ENCODE data around the gene PIKFYVE.

PIKFYVE gene

DNA sequence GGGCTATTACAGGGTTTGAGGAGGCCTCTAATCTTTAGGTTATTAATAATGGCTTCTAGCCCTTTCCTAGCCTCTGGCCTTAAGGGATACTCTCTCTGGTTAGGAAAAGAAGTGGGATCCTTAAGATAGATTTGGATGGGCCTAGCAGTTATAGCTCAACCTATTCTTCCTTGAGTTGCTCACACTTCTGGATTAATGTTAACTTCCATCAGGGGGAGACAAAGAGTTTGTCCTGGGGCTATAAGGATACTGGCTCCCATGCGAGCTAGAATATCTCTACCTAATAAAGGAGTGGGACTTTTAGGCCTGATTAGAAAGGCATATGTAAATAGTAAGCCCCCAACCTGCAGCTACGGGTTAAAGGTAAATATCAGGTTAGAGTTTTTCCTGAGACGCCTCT, 126.2 kb downstream of the PIKFYVE start:
- TF ChIP-seq RAD21 (IDR thresholded peaks at IDR 0.05; ENCODE audit: low read depth) (no peak), FOXM1 (IDR thresholded peaks at IDR 0.05; ENCODE audit: borderline replicate concordance, low read depth) (no peak), NFIC (IDR thresholded peaks at IDR 0.05) (no peak), CREB1 (IDR thresholded peaks at IDR 0.05; ENCODE audit: low read depth) (no peak), YY1 (IDR thresholded peaks at IDR 0.05; ENCODE audit: low read depth) (no peak), TCF12 (IDR thresholded peaks at IDR 0.05; ENCODE audit: low read depth) (no peak), TEAD4 (IDR thresholded peaks at IDR 0.05) (no peak), EGR1 (IDR thresholded peaks at IDR 0.05) (no peak), CEBPB (IDR thresholded peaks at IDR 0.05) (no peak), ZBTB7A (IDR thresholded peaks at IDR 0.05; ENCODE audit: low read depth) (no peak), EP300 (IDR thresholded peaks at IDR 0.05; ENCODE audit: borderline replicate concordance) (no peak), TAF1 (IDR thresholded peaks at IDR 0.05; ENCODE audit: low read depth) (no peak)
- TF ChIP-seq, protein P1, sequence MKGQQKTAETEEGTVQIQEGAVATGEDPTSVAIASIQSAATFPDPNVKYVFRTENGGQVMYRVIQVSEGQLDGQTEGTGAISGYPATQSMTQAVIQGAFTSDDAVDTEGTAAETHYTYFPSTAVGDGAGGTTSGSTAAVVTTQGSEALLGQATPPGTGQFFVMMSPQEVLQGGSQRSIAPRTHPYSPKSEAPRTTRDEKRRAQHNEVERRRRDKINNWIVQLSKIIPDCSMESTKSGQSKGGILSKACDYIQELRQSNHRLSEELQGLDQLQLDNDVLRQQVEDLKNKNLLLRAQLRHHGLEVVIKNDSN (IDR thresholded peaks at IDR 0.05) = no peak
- TF ChIP-seq, protein P2, sequence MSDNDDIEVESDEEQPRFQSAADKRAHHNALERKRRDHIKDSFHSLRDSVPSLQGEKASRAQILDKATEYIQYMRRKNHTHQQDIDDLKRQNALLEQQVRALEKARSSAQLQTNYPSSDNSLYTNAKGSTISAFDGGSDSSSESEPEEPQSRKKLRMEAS (IDR thresholded peaks at IDR 0.05) = no peak
- TF ChIP-seq, protein P3, sequence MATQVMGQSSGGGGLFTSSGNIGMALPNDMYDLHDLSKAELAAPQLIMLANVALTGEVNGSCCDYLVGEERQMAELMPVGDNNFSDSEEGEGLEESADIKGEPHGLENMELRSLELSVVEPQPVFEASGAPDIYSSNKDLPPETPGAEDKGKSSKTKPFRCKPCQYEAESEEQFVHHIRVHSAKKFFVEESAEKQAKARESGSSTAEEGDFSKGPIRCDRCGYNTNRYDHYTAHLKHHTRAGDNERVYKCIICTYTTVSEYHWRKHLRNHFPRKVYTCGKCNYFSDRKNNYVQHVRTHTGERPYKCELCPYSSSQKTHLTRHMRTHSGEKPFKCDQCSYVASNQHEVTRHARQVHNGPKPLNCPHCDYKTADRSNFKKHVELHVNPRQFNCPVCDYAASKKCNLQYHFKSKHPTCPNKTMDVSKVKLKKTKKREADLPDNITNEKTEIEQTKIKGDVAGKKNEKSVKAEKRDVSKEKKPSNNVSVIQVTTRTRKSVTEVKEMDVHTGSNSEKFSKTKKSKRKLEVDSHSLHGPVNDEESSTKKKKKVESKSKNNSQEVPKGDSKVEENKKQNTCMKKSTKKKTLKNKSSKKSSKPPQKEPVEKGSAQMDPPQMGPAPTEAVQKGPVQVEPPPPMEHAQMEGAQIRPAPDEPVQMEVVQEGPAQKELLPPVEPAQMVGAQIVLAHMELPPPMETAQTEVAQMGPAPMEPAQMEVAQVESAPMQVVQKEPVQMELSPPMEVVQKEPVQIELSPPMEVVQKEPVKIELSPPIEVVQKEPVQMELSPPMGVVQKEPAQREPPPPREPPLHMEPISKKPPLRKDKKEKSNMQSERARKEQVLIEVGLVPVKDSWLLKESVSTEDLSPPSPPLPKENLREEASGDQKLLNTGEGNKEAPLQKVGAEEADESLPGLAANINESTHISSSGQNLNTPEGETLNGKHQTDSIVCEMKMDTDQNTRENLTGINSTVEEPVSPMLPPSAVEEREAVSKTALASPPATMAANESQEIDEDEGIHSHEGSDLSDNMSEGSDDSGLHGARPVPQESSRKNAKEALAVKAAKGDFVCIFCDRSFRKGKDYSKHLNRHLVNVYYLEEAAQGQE (IDR thresholded peaks at IDR 0.05; ENCODE audit: low read depth) = no peak

DNA sequence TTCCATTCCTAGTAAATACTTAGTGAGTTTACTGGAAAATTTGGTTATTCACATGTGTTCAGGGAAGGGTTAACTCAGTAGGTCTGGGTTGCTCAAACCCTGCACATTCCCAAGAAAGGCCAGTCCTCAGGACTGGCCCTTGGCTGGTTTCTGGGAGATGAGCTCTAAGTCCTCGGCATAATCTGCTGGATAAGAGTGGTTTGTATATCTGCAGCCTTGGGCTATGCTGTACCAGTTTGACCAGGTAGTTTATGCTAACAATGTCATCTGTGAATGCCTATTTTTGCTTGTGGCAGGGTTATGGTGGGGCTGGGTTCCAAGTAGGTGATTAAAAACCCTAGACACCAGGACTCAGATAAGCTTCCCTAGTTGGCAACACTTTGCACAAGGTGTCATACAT, 133.1 kb downstream of the PIKFYVE start:
- TF ChIP-seq EP300 (IDR thresholded peaks at IDR 0.05; ENCODE audit: borderline replicate concordance) (no peak), FOXM1 (IDR thresholded peaks at IDR 0.05; ENCODE audit: borderline replicate concordance, low read depth) (no peak), TEAD4 (IDR thresholded peaks at IDR 0.05) (no peak), TAF1 (IDR thresholded peaks at IDR 0.05; ENCODE audit: low read depth) (no peak), EGR1 (IDR thresholded peaks at IDR 0.05) (no peak), ZBTB7A (IDR thresholded peaks at IDR 0.05; ENCODE audit: low read depth) (no peak), YY1 (IDR thresholded peaks at IDR 0.05; ENCODE audit: low read depth) (no peak), TCF12 (IDR thresholded peaks at IDR 0.05; ENCODE audit: low read depth) (no peak), NFIC (IDR thresholded peaks at IDR 0.05) (no peak), RAD21 (IDR thresholded peaks at IDR 0.05; ENCODE audit: low read depth) (no peak), CEBPB (IDR thresholded peaks at IDR 0.05) (no peak), CREB1 (IDR thresholded peaks at IDR 0.05; ENCODE audit: low read depth) (no peak)
- TF ChIP-seq, protein P2 (IDR thresholded peaks at IDR 0.05) = no peak
- TF ChIP-seq, protein P3 (IDR thresholded peaks at IDR 0.05; ENCODE audit: low read depth) = no peak
- TF ChIP-seq, protein P1 (IDR thresholded peaks at IDR 0.05) = no peak

DNA sequence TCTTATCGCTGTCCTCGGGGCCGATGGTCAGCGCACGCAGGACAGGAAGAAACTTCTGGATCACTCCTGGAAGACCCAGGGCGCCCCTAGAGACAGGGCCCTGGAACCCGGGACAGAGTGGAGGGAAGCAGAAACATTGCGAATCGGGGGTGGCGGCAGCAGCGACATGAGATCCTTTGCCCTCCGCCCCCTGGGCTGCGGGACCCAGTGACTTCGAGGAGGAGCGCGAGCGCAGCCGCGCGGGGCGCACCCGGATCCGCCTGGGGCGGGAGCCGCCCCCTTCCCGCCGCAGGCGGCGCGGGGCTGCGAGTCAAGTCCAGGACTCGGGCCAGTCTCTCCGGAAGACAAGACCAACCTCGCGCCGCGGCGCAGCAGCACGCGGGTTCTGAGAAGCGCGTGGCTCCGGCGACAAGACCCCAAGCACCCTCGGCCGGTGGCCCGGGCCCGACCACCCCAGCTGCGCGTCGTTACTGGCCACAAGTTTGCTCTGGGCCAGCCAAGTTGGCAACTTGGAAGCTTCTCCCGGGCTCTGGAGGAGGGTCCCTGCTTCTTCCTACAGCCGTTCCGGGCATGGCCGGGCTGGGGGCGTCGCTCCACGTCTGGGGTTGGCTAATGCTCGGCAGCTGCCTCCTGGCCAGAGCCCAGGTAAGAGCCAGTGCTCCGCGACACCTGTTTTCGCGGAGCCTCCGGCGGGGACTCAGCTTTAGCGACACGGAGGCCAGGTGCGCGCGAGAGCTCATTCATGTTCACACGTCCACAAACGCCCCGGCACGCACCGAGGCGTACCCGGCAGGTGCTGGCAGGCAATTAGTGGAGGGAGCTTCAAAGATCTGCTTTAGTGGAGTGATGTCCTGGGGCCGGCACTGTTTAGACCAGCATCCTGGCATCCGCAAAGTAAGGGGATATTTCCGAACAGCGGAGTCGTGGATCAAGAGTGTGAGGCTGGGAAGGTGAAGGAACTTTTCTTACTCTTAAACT, 140.7 kb downstream of the PIKFYVE start, which contains the start of gene PTH2R:
Gene PTH2R, plus strand, starts transcription at position 319 of the 978 bp plus-strand sequence. Its CDS starts 252 bp downstream, at position 571.
- TF ChIP-seq, protein P2 (IDR thresholded peaks at IDR 0.05) = peak; percentile 50; the same call in 1 of the 2 replicates
- TF ChIP-seq NFIC (IDR thresholded peaks at IDR 0.05) = no peak

DNA sequence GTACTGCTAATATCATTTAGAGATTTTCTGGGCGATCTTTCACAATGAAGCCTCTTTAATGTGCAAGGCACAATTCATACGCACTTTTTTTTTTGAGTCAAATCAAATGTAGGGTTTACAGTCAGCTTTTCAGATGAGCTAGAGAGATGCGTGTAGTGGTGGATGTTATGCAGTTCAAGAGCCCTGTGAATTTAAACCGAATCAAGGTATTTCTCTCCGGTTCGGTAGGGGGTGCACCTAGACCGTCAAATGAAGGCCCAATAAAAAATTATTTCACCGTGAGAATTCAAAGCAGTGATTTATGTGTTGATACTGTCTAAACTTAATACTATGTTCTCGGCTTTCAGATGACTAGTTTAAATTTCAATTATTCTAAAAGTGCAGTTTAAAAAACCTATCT, 141.6 kb downstream of the PIKFYVE start:
- TF ChIP-seq YY1 (IDR thresholded peaks at IDR 0.05; ENCODE audit: low read depth) (no peak), FOXM1 (IDR thresholded peaks at IDR 0.05; ENCODE audit: borderline replicate concordance, low read depth) (no peak), RAD21 (IDR thresholded peaks at IDR 0.05; ENCODE audit: low read depth) (peak; percentile 48), NFIC (IDR thresholded peaks at IDR 0.05) (no peak)

All from Ishikawa (cell line).